GM18861 (cell line): ENCODE data around the gene LY6G6D.

Experiments
- ATAC-seq: cut with Tn5 transposase; IDR thresholded peaks from one replicate; pipeline ENCODE4 v1.9.1; 2021; ENCODE audit not compliant: unreplicated experiment

Gene LY6G6D

GRCh38 chr6:31734247-31734820, 19.2 kb downstream of the LY6G6D start:
- no peak for ATAC-seq

DNA sequence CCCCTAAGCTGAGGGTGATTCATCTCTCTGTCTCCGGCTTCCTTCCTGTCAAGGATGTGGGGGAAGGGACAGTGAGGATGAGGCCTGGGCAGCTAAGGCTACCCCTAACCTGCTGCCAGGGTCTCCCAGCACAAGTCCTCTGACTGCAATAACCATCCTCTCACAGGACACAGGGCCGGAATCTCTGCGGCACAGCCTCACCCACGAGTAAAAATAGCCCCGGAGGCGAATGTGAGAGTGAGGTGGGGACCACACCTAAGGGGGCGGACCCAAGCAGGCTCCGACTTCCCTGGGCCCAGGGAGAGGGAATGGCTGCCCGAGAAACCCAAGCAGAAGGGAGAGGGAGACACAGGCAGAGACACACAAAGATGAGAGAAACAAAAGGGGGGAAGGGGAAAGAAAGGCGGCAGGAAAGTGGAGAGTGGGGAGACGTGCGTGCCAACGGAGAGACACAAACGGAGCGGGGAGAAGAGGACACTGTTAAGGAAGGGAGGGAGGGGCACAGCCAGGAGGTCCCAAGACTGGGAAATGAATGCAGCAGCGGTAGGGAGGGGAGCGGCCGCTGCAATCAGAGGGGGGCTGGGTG, 19.8 kb downstream of the LY6G6D start:
- no peak for ATAC-seq

DNA sequence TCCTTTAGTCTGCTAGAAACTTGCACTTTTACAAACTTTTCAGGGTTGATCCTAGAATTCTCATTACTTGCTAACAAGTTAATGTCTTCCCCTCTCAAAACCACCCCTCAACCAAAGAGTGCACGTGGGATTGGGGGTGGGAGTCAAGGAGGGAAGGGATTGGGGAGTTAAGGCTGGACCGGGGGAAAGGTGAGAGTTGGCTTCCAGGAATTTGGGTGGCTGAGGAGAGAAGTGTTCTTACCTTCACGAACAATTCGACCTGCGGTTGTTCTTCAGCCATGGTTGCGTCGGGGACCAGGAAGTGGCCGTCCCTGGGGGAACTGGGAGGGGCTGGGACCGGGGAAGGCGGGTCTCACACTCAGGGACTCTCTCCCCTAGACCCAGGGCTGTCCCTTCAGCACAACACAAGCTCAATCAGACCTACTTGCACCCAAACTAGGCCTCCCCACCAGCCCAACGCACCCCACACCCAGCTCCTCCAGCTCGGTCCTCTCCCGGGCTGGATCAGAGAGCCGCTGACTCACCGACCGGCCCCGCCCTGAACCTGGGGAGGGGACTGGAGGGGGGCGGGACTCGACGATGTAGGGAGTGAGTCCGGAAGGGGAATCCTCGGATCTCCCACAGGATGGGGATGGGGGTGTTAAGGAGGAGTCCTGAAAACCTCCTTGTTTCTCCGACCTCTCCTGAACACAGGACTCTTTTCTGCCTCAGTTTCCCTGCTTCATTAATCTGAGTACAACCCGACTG, 21.0 kb downstream of the LY6G6D start, which contains the start of gene CLIC1:
Gene CLIC1, minus strand, starts transcription at position 510 of the 747 bp plus-strand sequence. Its CDS starts 230 bp downstream, at position 280.
- ATAC-seq, result no peak

- no peak for ATAC-seq
These were observed 21.7 kb downstream of the LY6G6D start for GRCh38 chr6:31736768-31737314.

- ATAC-seq, result no peak
These were observed 22.3 kb downstream of the LY6G6D start for GRCh38 chr6:31737315-31737990.

DNA sequence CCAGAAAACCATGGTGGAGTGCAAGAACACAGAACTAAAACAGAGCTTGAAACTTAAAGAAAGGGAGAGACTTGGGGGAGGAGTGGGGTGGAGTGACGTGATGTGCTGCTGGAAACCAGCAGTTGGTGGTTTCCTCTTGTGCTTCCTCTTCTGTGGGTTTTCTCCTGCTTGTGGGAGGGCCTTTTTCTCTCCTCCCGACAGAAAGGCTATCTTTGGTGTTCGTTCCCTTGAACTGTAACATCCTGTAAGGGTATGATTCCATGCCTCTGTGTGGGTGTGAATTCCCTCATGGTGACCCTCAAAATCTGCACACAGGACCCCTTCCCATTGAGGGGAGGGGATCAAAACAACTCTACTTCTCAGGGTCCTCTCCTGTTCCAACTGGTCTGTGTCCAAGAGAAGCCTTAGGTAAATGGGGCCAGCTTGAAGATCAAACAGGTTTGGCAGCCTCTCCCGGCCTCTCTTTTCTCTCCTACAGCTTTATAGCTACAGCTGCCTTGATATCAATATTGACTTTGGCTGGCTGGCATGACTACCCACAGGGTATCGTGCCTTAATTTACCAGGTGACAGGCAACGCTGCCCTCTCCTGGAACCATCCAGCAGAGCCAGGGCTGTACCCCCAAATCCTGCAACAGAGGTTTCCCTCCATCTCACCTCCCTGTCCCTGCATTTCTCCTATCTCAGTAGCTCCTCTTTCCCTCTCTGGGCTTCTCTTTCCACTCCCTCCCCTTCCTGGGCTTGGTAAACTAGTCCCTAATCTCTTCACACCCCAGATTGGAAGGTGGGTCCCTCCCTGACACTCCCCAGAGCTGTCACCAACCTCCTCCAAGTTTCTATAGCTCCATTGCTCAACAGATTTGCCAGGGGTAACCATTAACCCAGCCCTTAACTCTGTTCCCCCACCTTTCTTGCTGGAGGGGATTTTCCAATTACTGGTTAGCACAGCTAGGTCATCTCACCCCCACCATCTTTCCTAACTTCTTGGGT, 23.1 kb downstream of the LY6G6D start:
- ATAC-seq, result no peak

GRCh38 chr6:31739639-31740396, 24.7 kb downstream of the LY6G6D start, which contains the start of gene MSH5:
MSH5 (plus strand) TSS chr6:31740005; CDS start chr6:31740467, 462 bp downstream.
- peak; percentile 55 for ATAC-seq

DNA sequence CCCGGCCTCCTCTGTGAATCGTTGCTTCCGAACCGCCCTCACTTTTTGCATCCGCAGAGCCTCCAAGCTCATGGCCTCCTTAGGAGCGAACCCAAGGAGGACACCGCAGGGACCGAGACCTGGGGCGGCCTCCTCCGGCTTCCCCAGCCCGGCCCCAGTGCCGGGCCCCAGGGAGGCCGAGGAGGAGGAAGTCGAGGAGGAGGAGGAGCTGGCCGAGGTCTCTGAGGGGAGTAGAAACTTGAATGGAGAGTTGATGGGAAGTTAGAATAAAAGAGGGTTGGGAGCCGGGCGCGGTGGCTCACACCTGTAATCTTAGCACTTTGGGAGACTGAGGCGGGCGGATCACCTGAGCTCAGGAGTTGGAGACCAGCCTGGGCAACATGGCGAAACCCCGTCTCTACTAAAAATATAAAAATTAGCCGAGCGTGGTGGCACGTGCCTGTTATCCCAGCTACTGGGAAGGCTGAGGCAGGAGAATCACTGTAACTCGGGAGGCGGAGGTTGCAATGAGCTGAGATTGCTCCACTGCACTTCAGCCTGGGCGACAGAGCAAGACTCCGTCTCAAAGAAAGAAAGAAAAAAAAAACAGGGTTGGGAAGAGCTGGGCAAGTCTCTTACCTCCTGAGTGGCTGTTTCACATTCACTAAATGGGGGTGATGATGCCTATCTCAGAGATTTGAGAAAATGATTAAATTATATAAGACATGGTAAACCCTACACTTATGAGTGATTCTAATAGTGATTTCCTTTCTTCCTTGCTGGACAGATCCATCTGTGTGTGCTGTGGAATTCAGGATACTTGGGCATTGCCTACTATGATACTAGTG, 25.5 kb downstream of the LY6G6D start:
- ATAC-seq, result no peak

GRCh38 chr6:31741815-31742214, 26.7 kb downstream of the LY6G6D start:
- ATAC-seq, result no peak

GRCh38 chr6:31742894-31743293, 27.7 kb downstream of the LY6G6D start:
- no peak for ATAC-seq

GRCh38 chr6:31744422-31744821, 29.3 kb downstream of the LY6G6D start:
- ATAC-seq, result no peak

DNA sequence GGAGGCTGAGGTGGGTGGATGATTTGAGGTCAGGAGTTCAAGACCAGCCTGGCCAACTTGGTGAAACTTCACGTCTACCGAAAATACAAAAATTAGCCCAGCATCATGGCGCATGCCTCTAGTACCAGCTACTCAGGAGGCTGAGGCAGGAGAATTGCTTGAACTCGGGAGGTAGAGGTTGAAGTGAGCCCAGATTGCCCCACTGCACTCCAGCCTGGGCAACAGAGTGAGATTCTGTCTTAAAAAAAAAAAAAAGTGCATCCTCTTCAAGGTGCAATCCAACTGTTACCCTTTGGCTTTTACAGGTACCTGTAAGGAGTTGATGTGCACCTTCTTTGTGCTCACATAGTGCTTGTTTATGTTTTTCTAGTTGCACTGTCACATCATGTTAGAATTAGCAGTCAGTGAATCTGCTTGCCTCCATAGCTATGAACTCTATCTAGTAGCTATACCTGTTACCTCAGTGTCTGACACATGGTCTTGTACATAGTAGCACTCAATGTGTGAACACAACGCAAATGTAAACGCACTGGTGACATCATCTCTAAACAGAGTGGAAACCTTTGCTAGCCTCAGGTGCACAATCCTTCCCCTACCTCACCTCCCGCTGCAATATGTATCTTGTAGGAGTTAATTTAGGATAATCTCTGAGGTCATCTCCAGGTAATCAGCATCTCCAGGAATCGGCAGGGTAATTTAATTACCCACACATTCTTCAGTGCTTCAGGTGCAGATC, 34.3 kb downstream of the LY6G6D start:
- no peak for ATAC-seq

GRCh38 chr6:31750411-31751022, 35.4 kb downstream of the LY6G6D start:
- ATAC-seq, result no peak

- ATAC-seq, result no peak
These were observed 37.7 kb downstream of the LY6G6D start for GRCh38 chr6:31752739-31753319.

DNA sequence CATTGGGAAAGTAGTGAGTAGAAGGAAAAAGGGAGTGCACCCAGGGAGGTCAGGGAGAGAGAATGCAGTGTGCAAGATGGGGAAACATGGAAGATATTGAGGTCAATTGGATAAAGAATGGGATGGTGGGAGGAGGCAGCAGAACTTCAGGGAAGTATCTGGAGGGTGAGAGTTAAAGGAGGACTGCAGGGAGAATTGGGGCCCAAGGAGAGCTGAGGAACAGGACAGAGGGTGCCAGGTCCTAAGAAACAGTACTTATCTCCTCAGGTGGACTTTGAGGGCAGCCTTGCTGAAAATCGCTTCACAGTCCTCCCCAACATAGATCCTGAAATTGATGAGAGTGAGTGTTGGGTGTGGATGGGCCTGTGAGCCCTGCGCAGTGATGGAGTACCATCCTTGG, 43.1 kb downstream of the LY6G6D start:
- ATAC-seq, result no peak

DNA sequence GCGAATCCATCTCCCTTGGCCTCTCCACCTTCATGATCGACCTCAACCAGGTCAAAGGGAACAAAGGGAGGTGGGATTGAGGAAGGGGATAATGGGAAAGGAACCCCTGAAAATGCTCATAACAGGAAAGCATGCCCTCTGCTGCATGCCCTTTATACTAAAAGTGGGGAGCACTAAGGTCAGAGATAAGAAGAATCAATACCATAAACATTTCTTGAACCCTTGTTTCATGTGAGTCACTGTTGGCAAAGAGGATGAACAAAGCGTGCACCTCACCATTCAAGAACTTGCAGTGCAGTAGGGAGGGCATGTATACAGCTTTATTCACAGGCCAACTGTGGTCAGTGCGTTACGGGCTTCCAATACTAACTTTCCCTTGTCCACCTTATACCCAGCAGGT, 45.6 kb downstream of the LY6G6D start:
- ATAC-seq, result no peak

GRCh38 chr6:31761343-31761742, 46.2 kb downstream of the LY6G6D start:
- ATAC-seq, result no peak
